Measurements from ENCODE around the gene OR2A14. TPM values are rescaled to one million over a fixed set of nuclear protein-coding genes. Genes with fewer than 3 reads are reported as not detected.

The OR2A14 gene
- polyA plus RNA-seq, 1 donor (not counting 4 experiments of a cell fraction or from before 2014, with no cell fraction given) = not detected

- H3K79me2 ChIP-seq (ENCODE audit: control insufficient read depth, insufficient read depth, low read length) = no peaks in the 10 kb centered on the region
- H3K4me3 ChIP-seq (ENCODE audit: control insufficient read depth in 2 of 3, extremely low read depth in 1 of 3, insufficient read depth in 2 of 3, low read depth in 1 of 3, low read length in 3 of 3) = no peak overlapping the region
- no peaks in the 10 kb centered on the region for H3K4me1 ChIP-seq (ENCODE audit: control insufficient read depth, extremely low read depth, insufficient read depth, low read length)
- H3K9me3 ChIP-seq (ENCODE audit: control insufficient read depth, low read depth, low read length) = peaks cover 2% of the 10 kb centered on the region
- no peak overlapping the region for H3K4me2 ChIP-seq (ENCODE audit: control insufficient read depth, extremely low read depth, insufficient read depth, low read depth, low read length)
- no peak for DNase-seq (ENCODE audit: low read depth, low spot score)
- no peaks in the 10 kb centered on the region for H3K36me3 ChIP-seq (ENCODE audit: control insufficient read depth in 2 of 2, extremely low read depth in 1 of 2, insufficient read depth in 2 of 2, low read length in 2 of 2)
- H4K20me1 ChIP-seq (ENCODE audit: control insufficient read depth, extremely low read depth, insufficient read depth, low read length) = no peaks in the 10 kb centered on the region
- H3K9ac ChIP-seq (ENCODE audit: control insufficient read depth, extremely low read depth, insufficient read depth, low read length) = no peak overlapping the region
- dilution Hi-C loops (cut with MboI; ENCODE audit: extremely low pct_ligation_motif_present, low sequenced_read_pairs) = no loop called here
- H3K27me3 ChIP-seq (ENCODE audit: control insufficient read depth, extremely low read depth, insufficient read depth, low read length) = no peaks in the 10 kb centered on the region
- FAIRE-seq = no peak
- TF ChIP-seq CTCF (optimal IDR thresholded peaks at IDR 0.05 in 1 of 3, IDR thresholded peaks at IDR 0.05 in 1 of 3, conservative IDR thresholded peaks at IDR 0.05 in 1 of 3; ENCODE audit: extremely low read depth in 1 of 3, insufficient read depth in 2 of 3, low read length in 3 of 3) = no peak
- no peak for TF ChIP-seq EZH2 (IDR thresholded peaks at IDR 0.05; ENCODE audit: low read length)
- H3K9me1 ChIP-seq (ENCODE audit: control insufficient read depth, extremely low read depth, insufficient read depth, low read length) = no peaks in the 10 kb centered on the region
- H2AFZ ChIP-seq (ENCODE audit: control insufficient read depth, low read length) = no peak overlapping the region
- no peak overlapping the region for H3K27ac ChIP-seq (ENCODE audit: control insufficient read depth, insufficient read depth, low read length)
Measured at GRCh38 chr7:144148224-144148827, 25.4 kb downstream of the OR2A14 start.

GRCh38 chr7:144158861-144159260 lies 35.9 kb downstream of the OR2A14 start:
- no peak for FAIRE-seq
- DNase-seq (ENCODE audit: low read depth, low spot score) = no peak
- no peak overlapping the region for H3K4me2 ChIP-seq (ENCODE audit: control insufficient read depth, extremely low read depth, insufficient read depth, low read depth, low read length)
- no peaks in the 10 kb centered on the region for H3K36me3 ChIP-seq (ENCODE audit: control insufficient read depth in 2 of 2, extremely low read depth in 1 of 2, insufficient read depth in 2 of 2, low read length in 2 of 2)
- no peaks in the 10 kb centered on the region for H4K20me1 ChIP-seq (ENCODE audit: control insufficient read depth, extremely low read depth, insufficient read depth, low read length)
- H3K4me3 ChIP-seq (ENCODE audit: control insufficient read depth in 2 of 3, extremely low read depth in 1 of 3, insufficient read depth in 2 of 3, low read depth in 1 of 3, low read length in 3 of 3) = no peak overlapping the region
- no peaks in the 10 kb centered on the region for H3K79me2 ChIP-seq (ENCODE audit: control insufficient read depth, insufficient read depth, low read length)
- H3K9ac ChIP-seq (ENCODE audit: control insufficient read depth, extremely low read depth, insufficient read depth, low read length) = no peak overlapping the region
- H3K4me1 ChIP-seq (ENCODE audit: control insufficient read depth, extremely low read depth, insufficient read depth, low read length) = no peaks in the 10 kb centered on the region
- no peaks in the 10 kb centered on the region for H3K9me1 ChIP-seq (ENCODE audit: control insufficient read depth, extremely low read depth, insufficient read depth, low read length)
- no peaks in the 10 kb centered on the region for H3K27me3 ChIP-seq (ENCODE audit: control insufficient read depth, extremely low read depth, insufficient read depth, low read length)
- dilution Hi-C loops (cut with MboI; ENCODE audit: extremely low pct_ligation_motif_present, low sequenced_read_pairs) = no loop called here
- H3K9me3 ChIP-seq (ENCODE audit: control insufficient read depth, low read depth, low read length) = no peaks in the 10 kb centered on the region
- TF ChIP-seq CTCF (optimal IDR thresholded peaks at IDR 0.05 in 1 of 3, IDR thresholded peaks at IDR 0.05 in 1 of 3, conservative IDR thresholded peaks at IDR 0.05 in 1 of 3; ENCODE audit: extremely low read depth in 1 of 3, insufficient read depth in 2 of 3, low read length in 3 of 3) = no peak
- no peak for TF ChIP-seq EZH2 (IDR thresholded peaks at IDR 0.05; ENCODE audit: low read length)
- H3K27ac ChIP-seq (ENCODE audit: control insufficient read depth, insufficient read depth, low read length) = no peak overlapping the region
- no peak overlapping the region for H2AFZ ChIP-seq (ENCODE audit: control insufficient read depth, low read length)

All from keratinocyte (primary cell).